Activated naive CD4-positive, alpha-beta T cell treated with anti-CD3 and anti-CD28 coated beads, Interleukin-2, amount 10 ng/mL, durations not matched to agents 5 hours and 36 hours (primary cell): ENCODE data around the gene DNAH10. TPM values are rescaled to one million over a fixed set of nuclear protein-coding genes. Genes with fewer than 3 reads are reported as not detected.

Experiments used
- total RNA-seq, 2 experiments: library from RNA; stranded (reverse); gene quantifications; one replicate each; pipeline ENCODE4 v1.2.3, GENCODE V29; 2021

DNAH10 gene
- total RNA-seq, result under 1 TPM in 1 of 2 experiments, not detected in 1; 0.05 TPM

GRCh38 chr12:123761841-123762714, at the start of gene DNAH10:
DNAH10 (plus strand) TSS chr12:123762301; CDS start chr12:123762337, 36 bp downstream.

GRCh38 chr12:123972457-123973401, 210.6 kb downstream of the DNAH10 start, which contains the start of the genes CCDC92 and ZNF664:
CCDC92 (minus strand) TSS chr12:123972831; CDS start chr12:123944305, 28,526 bp downstream.
ZNF664 (plus strand) TSS chr12:123973215; CDS start chr12:124012145, 38,930 bp downstream.

Other genes starting within 250 kb of the DNAH10 start
- gene RILPL1, start 228.6 kb upstream of the DNAH10 start, total RNA-seq, result 1 to 10 TPM; 1.1 to 1.3 TPM
- gene TMED2, start 177.7 kb upstream of the DNAH10 start, total RNA-seq, result 100 to 1,000 TPM; 147 to 150 TPM
- gene DDX55, start 160.2 kb upstream of the DNAH10 start, total RNA-seq, result 10 to 100 TPM; 31.5 to 32.1 TPM
- 10 to 100 TPM; 57.7 to 59.8 TPM for gene EIF2B1, start 128.6 kb upstream of the DNAH10 start, total RNA-seq
- 10 to 100 TPM; 36.0 to 41.8 TPM for gene GTF2H3, start 128.5 kb upstream of the DNAH10 start, total RNA-seq
- gene TCTN2, start 91.2 kb upstream of the DNAH10 start, total RNA-seq, result 1 to 10 TPM; 3.1 to 3.2 TPM
- 10 to 100 TPM; 36.3 to 38.1 TPM for gene ATP6V0A2, start 49.9 kb upstream of the DNAH10 start, total RNA-seq
- gene CCDC92, start 210.5 kb downstream of the DNAH10 start, total RNA-seq, result 10 to 100 TPM; 21.0 to 23.9 TPM
- 10 to 100 TPM; 43.9 to 49.6 TPM for gene ZNF664, start 210.9 kb downstream of the DNAH10 start, total RNA-seq